Measurements from ENCODE around the gene CIDEB.
"Not testable (repeated sequence)": the region's sequence is repeated elsewhere in the genome, so short reads cannot be mapped to it uniquely, and the experiment has no call there.

CIDEB gene

DNA sequence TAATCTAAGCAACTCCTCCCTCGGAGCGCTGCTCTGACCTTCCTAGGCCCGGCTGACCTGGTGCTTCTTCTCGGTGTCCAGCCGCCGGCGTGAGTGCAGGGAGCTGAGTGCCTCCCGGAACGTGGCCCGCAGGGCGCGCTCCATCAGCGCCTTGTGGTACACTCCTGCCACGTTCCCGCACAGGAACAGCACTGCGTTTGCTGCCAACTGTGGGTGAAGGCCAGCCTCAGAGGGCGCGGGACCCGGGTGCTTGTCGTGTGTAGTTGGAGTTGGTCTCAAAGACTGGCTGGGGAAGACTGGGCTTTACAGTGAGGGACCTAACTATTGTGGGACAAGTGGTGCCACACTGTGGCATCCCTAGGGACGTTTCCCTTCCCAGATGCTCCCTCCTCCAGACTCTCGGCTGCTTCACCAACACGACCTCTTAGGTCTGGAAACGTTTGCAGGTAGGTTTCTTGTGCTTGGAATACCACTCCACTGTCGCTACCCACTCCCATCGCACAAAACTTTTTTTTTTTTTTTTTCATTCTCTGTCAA is 24.0 kb upstream of the CIDEB start:
- no peak for DNase-seq

- DNase-seq = no peak
These were observed 23.3 kb upstream of the CIDEB start for GRCh38 chr14:24330973-24331674.

DNA sequence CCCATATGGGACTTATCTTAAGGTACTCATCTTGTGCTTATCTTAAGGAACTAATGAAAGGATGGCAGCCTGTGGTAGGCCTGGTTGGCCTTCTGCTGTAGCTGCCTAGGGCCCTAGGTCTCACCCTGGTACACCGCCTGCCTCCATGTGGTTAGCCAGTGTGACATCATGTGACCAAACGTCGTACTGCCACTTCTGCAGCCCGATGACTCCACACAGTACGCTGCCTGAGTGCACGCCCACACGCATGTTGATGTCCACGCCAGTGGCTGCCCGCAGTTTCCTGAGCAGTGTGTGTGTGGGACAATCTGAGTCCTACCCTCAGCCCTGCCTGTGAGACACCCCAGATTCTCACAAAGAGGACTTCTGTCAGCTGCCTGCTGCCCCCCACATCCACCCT is 22.0 kb upstream of the CIDEB start:
- DNase-seq = no peak

DNA sequence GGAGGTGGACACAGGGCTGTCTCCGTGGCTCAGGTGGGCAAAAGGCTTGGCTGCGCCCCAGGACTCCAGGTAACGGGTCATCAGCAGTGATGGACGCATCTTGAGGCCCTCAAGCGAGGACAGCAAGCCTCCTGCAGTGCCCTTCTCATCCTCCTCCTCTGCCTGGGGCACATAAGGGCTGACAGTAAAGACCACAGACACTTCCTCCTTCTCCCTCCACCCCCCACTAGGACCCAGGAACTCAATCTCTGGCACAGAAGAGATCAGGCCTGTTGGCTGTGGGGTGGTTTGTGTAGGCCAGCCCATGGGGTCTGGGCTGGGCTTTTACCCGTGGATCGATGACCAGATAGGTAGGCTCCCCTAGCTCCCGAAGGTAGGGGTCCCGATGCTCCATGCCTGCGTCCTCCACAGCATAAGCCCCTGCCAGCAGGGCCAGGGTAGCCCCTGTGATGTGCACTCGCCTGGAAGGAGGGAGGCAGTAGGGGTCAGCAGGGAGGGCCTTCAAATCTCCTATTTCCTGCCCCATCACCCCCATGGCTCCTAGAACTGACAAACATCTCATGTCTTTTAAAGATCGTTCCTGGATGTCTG is 21.4 kb upstream of the CIDEB start:
- no peak for DNase-seq

DNA sequence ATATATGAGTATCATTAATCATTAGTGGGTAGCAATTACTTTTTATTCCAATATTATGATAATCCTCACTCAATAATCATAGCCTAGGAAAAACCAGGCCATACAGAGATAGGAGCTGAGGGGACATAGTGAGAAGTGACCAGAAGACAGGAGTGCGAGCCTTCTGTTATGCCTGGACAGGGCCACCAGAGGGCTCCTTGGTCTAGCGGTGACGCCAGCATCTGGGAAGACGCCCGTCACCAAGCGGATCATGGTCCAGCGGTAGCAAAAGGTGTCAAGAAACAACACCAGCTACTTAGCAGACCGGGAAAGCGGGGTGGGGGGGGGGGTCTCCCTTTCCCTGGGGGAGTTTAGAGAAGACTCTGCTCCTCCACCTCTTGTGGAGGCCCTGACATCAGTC is 20.1 kb upstream of the CIDEB start:
- not testable (repeated sequence) for DNase-seq

GRCh38 chr14:24327303-24327702 is 19.5 kb upstream of the CIDEB start:
- no peak for DNase-seq

GRCh38 chr14:24325963-24326362 is 18.2 kb upstream of the CIDEB start:
- no peak for DNase-seq

DNA sequence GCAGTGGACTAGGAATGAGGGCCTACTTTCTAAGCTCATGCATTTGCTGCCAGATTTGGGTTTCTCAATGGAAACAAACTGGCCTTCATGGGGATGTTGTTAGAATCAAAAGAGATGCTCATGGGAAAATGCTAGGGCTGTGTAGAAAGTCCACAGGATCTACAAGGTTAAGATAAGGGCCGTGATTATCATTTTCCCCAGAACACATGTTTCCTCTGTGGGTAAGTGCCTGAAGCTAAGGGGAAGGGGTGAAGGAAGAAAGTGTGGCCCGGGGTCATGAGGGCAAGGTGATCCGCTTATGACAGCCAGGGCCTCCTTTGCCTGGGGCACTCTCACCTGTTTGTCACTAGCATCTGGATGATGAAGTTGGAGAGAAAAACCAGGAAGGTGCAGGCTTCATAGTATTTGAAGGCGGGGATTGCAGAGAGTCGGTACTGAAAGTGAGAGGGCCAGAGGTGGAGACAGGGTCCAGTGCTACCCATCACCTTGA is 17.3 kb upstream of the CIDEB start:
- DNase-seq = no peak

DNA sequence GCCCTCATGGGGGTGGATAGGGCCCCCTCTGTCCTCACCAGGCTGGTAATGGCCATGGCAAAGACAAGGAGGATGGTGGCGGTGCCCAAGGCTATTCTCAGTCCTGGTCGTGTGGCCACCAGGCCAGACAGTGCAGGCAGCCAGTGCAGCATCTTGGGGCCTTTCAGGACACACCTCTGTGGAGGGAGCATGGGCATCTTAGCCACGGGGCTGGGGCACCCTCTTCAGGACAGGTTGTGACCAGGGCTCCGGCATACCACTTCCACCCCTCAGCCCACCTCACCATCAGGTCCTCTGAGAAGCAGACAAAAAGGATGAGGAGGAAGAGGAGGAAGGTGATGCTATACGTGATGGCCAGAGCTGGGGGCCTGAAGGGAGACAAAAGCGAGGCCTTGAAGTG is 16.2 kb upstream of the CIDEB start:
- no peak for DNase-seq

- DNase-seq = no peak
These were observed 15.6 kb upstream of the CIDEB start for GRCh38 chr14:24323341-24323740.

GRCh38 chr14:24322672-24323071 is 14.9 kb upstream of the CIDEB start:
- DNase-seq = no peak

GRCh38 chr14:24321212-24321975 is 13.6 kb upstream of the CIDEB start:
- DNase-seq = no peak

GRCh38 chr14:24317141-24317928 is 9.6 kb upstream of the CIDEB start:
- DNase-seq = no peak

- no peak for DNase-seq
These were observed 8.8 kb upstream of the CIDEB start for GRCh38 chr14:24316597-24316950.

DNA sequence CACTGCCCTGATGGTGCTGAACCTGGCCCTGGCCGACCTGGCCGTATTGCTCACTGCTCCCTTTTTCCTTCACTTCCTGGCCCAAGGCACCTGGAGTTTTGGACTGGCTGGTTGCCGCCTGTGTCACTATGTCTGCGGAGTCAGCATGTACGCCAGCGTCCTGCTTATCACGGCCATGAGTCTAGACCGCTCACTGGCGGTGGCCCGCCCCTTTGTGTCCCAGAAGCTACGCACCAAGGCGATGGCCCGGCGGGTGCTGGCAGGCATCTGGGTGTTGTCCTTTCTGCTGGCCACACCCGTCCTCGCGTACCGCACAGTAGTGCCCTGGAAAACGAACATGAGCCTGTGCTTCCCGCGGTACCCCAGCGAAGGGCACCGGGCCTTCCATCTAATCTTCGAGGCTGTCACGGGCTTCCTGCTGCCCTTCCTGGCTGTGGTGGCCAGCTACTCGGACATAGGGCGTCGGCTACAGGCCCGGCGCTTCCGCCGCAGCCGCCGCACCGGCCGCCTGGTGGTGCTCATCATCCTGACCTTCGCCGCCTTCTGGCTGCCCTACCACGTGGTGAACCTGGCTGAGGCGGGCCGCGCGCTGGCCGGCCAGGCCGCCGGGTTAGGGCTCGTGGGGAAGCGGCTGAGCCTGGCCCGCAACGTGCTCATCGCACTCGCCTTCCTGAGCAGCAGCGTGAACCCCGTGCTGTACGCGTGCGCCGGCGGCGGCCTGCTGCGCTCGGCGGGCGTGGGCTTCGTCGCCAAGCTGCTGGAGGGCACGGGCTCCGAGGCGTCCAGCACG is 8.2 kb upstream of the CIDEB start:
- no peak for DNase-seq

- no peak for DNase-seq
These were observed 7.5 kb upstream of the CIDEB start for GRCh38 chr14:24315243-24315806.

DNA sequence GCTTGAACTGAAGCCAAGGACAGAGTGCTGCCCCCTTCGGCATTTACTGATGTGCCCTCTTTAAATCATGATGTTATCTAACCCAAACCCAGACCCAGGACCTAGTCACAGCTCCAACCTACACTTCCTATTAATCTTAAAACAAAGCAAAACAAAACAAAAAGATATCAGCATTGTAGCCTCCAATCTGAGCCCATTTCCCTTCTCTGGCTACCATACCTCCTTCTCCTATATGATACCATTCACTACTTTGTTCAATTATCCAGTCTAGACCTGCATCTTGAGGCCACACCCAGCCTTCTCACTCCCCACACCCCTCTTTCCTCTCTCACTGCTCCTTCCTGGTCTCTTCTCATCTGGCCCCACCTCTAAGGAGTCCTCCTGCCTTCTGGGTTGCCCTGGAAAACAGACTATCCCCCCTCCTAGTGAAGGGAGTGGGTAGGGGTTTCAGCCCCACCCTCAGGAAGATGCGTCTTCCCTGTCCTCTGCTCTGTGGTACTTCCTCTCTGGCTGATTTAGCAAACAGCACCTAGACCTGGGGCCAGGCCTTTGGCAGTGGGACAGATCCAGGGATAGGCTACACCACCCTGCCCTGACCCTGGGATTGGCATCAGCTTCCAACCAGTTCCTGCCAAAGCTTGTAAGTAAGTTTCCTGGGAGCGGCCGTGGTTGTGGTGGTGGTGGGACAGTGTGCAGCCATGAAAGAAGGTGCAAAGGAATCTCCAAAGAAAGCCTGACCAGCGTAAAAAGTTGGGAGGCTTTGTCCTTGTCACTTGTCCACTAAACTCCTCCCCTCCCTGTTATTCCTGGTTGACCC is 6.8 kb upstream of the CIDEB start:
- DNase-seq = no peak

- no peak for DNase-seq
These were observed 6.1 kb upstream of the CIDEB start for GRCh38 chr14:24313913-24314312.

DNA sequence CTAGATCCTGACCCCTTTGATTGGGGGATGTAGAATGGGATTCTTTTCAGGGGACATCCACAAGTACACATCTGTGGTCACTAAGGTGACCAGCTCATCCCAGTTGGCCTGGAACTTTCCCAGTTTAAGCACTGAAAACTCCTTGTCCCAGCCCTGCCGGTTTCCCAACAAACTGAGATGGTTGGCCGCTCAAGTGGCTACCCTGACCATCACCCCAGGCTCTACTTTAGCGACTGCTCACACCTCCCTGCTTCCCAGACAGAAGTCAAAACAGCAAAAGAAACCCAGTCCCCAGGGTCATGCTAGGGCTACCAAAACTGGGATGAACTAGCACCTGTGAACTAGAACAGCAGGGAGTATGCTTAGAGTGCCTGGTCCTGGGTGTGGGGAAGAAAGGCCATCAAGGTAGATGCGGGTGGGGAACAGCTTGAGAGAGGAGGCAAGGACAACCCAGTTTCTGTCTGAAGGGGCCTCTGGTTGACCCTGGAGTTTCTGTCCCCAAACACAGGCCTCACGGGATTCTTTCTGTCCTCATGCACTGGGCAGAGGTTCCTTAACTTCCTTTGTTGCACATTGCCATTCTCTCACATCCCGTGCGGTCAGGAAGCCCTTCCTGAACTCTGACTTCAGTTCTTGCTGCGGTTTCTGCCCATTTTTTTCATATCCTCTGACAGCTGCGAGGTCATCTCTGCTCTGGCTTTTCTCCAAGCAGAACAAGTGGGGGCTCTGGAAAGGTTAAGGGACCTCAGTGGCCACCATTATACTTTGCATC is 5.1 kb upstream of the CIDEB start:
- peak; percentile 12 for DNase-seq

All from midbrain (tissue), 1 donor.